ENCODE data around the gene INPP5D. TPM values are rescaled to one million over a fixed set of nuclear protein-coding genes. Genes with fewer than 3 reads are reported as not detected.

The INPP5D gene
- total RNA-seq, 2 experiments from 2014 or later = 79.5 to 92.6 TPM

DNA sequence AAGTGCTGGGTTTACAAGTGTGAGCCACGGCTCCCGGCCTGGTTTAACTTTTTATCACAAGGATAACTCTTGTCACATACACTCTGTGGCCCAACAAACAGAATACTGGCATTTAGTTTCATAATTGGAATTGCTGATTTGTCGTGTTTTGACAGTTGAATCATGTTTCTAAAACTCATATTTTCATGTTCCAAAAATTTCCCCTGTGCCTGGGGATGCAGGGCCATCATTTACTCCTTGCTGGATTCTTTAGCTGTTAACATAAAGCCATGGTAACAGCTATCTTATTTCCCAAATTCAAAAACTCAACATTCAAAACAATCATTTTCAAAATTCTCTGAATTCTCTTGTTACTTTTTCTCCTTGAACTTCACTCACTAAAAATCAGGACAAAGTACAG, 174.9 kb downstream of the INPP5D start:
- intact Hi-C loops (cut with micrococcal nuclease; ENCODE audit: unreplicated experiment) = no loop called here
- H3K9me2 ChIP-seq (ENCODE audit: insufficient read depth, low read length) = no peaks in the 10 kb centered on the region
- POLR2A ChIA-PET = interaction anchor here (0.6 to 2.6 kb wide), 8 partner anchors 10 to 416 kb away, joined by 3 to 10 read pairs (median 4); no protein-coding TSS in a partner anchor

GRCh38 chr2:233235977-233236376, 175.8 kb downstream of the INPP5D start:
- CTCF ChIA-PET (ENCODE audit: unreplicated experiment) = no interaction called here
- H3K4me3 ChIP-seq (ENCODE audit: low read depth, low read length, poor library complexity, severe bottlenecking) = no peak overlapping the region
- no peaks in the 10 kb centered on the region for H4K20me1 ChIP-seq (ENCODE audit: insufficient read depth, low read length)
- intact Hi-C loops (cut with micrococcal nuclease; ENCODE audit: unreplicated experiment) = no loop called here
- H2AFZ ChIP-seq (ENCODE audit: low read length) = no peak overlapping the region
- no peaks in the 10 kb centered on the region for H3K9me3 ChIP-seq (ENCODE audit: low read length)
- DNase-seq (ENCODE audit: low spot score) = no peak
- peaks cover 18% of the 10 kb centered on the region for H3K4me1 ChIP-seq (ENCODE audit: insufficient read depth, low read length, poor library complexity, severe bottlenecking)
- no peaks in the 10 kb centered on the region for H3K36me3 ChIP-seq (ENCODE audit: insufficient read depth, low read length)
- TF ChIP-seq EZH2phosphoT487 (IDR thresholded peaks at IDR 0.05; ENCODE audit: borderline replicate concordance, low read depth, low read length) (no peak), CTCF (conservative IDR thresholded peaks at IDR 0.05; ENCODE audit: low read length) (no peak)
- H3K79me2 ChIP-seq (ENCODE audit: insufficient read depth, low read depth, low read length) = no peaks in the 10 kb centered on the region
- no peaks in the 10 kb centered on the region for H3K9me2 ChIP-seq (ENCODE audit: insufficient read depth, low read length)
- no peak overlapping the region for H3K4me2 ChIP-seq (ENCODE audit: low read length)
- no TSS peak for BruUV-seq (replicated peaks)
- no peak overlapping the region for H3K27ac ChIP-seq (ENCODE audit: low read depth, low read length, poor library complexity, severe bottlenecking)
- POLR2A ChIA-PET = interaction anchor here (0.6 to 1.1 kb wide), 3 partner anchors 9 to 176 kb away, joined by 3 to 4 read pairs (median 3); partner anchors contain the start of gene INPP5D

More for the DNA sequence above, 174.9 kb downstream of the INPP5D start:
- H3K9me3 ChIP-seq (ENCODE audit: low read length) = no peaks in the 10 kb centered on the region
- no peak overlapping the region for H3K27ac ChIP-seq (ENCODE audit: low read depth, low read length, poor library complexity, severe bottlenecking)
- DNase-seq (ENCODE audit: low spot score) = no peak
- H3K4me2 ChIP-seq (ENCODE audit: low read length) = no peak overlapping the region
- CTCF ChIA-PET (ENCODE audit: unreplicated experiment) = no interaction called here
- H2AFZ ChIP-seq (ENCODE audit: low read length) = no peak overlapping the region
- no peaks in the 10 kb centered on the region for H3K36me3 ChIP-seq (ENCODE audit: insufficient read depth, low read length)
- H3K4me3 ChIP-seq (ENCODE audit: low read depth, low read length, poor library complexity, severe bottlenecking) = no peak overlapping the region
- BruUV-seq (replicated peaks) = no TSS peak
- no peaks in the 10 kb centered on the region for H4K20me1 ChIP-seq (ENCODE audit: insufficient read depth, low read length)
- TF ChIP-seq CTCF (conservative IDR thresholded peaks at IDR 0.05; ENCODE audit: low read length) (no peak), EZH2phosphoT487 (IDR thresholded peaks at IDR 0.05; ENCODE audit: borderline replicate concordance, low read depth, low read length) (no peak)
- H3K79me2 ChIP-seq (ENCODE audit: insufficient read depth, low read depth, low read length) = no peaks in the 10 kb centered on the region
- H3K4me1 ChIP-seq (ENCODE audit: insufficient read depth, low read length, poor library complexity, severe bottlenecking) = peaks cover 10% of the 10 kb centered on the region

DNA sequence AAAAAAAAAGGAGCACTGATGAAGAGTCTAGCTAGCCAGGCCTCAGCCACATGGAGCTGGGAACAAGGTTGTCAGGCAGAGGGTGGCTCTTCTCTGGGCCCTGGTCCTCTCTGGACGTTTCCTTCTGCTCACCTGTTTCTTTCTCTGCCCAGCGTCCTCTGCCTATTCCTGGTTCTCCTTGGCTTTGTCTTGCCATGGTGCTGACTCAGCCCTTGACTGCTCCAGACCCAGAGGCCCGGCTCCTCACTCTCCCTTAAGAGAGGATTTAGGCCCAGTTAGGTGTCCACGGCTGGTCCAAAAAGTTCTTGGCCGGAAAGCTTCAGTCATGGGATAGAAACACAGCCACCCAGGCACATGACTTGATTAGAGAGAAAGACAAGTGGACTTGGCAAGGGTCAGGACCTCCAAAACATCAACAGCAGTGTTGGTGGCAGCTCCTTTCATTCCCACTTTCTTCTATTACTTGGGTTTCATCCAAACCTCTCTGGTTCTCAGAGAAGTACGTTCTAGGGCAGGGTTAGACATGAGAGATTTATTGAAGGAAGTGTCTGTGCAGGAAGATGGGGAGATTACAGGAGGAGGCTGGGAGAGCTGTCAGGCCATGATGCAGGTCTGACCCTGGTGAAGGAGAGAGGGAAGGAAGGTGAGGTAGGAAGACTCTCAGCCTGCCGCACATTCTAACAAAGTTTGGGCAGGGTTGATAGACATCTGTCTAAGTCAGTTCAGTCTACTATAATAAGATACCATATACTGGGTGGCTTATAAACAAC, 176.9 kb downstream of the INPP5D start:
- CTCF ChIA-PET (ENCODE audit: unreplicated experiment) = interaction anchor here (0.9 kb wide), 1 partner anchor 13 kb away, joined by 3 read pairs; no protein-coding TSS in a partner anchor
- BruUV-seq (replicated peaks) = no TSS peak
- Histone ChIP-seq H3K9me2 (ENCODE audit: insufficient read depth, low read length) (no peaks in the 10 kb centered on the region), H3K36me3 (ENCODE audit: insufficient read depth, low read length) (no peaks in the 10 kb centered on the region), H3K4me1 (ENCODE audit: insufficient read depth, low read length, poor library complexity, severe bottlenecking) (peaks cover 28% of the 10 kb centered on the region), H3K4me2 (ENCODE audit: low read length) (no peak overlapping the region), H4K20me1 (ENCODE audit: insufficient read depth, low read length) (no peaks in the 10 kb centered on the region), H3K27ac (ENCODE audit: low read depth, low read length, poor library complexity, severe bottlenecking) (no peak overlapping the region), H3K9me3 (ENCODE audit: low read length) (no peaks in the 10 kb centered on the region), H2AFZ (ENCODE audit: low read length) (no peak overlapping the region), H3K79me2 (ENCODE audit: insufficient read depth, low read depth, low read length) (no peaks in the 10 kb centered on the region), H3K4me3 (ENCODE audit: low read depth, low read length, poor library complexity, severe bottlenecking) (no peak overlapping the region)
- POLR2A ChIA-PET = interaction anchor here (0.9 to 1.1 kb wide), 2 partner anchors 14 to 29 kb away, joined by 3 to 4 read pairs; no protein-coding TSS in a partner anchor
- intact Hi-C loops (cut with micrococcal nuclease; ENCODE audit: unreplicated experiment) = no loop called here
- TF ChIP-seq CTCF (conservative IDR thresholded peaks at IDR 0.05; ENCODE audit: low read length) = no peak
- TF ChIP-seq EZH2phosphoT487 (IDR thresholded peaks at IDR 0.05; ENCODE audit: borderline replicate concordance, low read depth, low read length) = no peak
- no peak for DNase-seq (ENCODE audit: low spot score)

All from OCI-LY7 (cell line).